Measurements from ENCODE around the gene CCDC106.
A peak's percentile ranks its signal among the peaks of the same experiment; 100 is the strongest.

Gene CCDC106

GRCh38 chr19:55669418-55670279 lies 21.6 kb downstream of the CCDC106 start:
- Histone ChIP-seq H3K36me3 (ENCODE audit: insufficient read depth, low read length) (peaks cover 74% of the 10 kb centered on the region), H3K9ac (ENCODE audit: insufficient read length) (no peak overlapping the region), H3K27ac (no peak overlapping the region), H3K9me3 (ENCODE audit: low read depth, low read length) (no peaks in the 10 kb centered on the region), H3K4me3 (no peak overlapping the region)
- DNase-seq (ENCODE audit: low read depth, low spot score): no peak
- no peak for TF ChIP-seq EZH2 (IDR thresholded peaks at IDR 0.05)
- TF ChIP-seq FOXP2 (optimal IDR thresholded peaks at IDR 0.05; ENCODE audit: control extremely low read depth, extremely low read length, insufficient read depth): no peak
- no peak for TF ChIP-seq POLR2AphosphoS5 (IDR thresholded peaks at IDR 0.05; ENCODE audit: borderline replicate concordance, low read depth, low read length)

GRCh38 chr19:55670280-55671053 lies 22.5 kb downstream of the CCDC106 start:
- no peak for TF ChIP-seq POLR2AphosphoS5 (IDR thresholded peaks at IDR 0.05; ENCODE audit: borderline replicate concordance, low read depth, low read length)
- no peak for TF ChIP-seq EZH2 (IDR thresholded peaks at IDR 0.05)
- no peak for TF ChIP-seq FOXP2 (optimal IDR thresholded peaks at IDR 0.05; ENCODE audit: control extremely low read depth, extremely low read length, insufficient read depth)
- no peak overlapping the region for H3K4me3 ChIP-seq
- H3K27ac ChIP-seq: no peak overlapping the region
- peaks cover 69% of the 10 kb centered on the region for H3K36me3 ChIP-seq (ENCODE audit: insufficient read depth, low read length)
- H3K9me3 ChIP-seq (ENCODE audit: low read depth, low read length): no peaks in the 10 kb centered on the region
- no peak overlapping the region for H3K9ac ChIP-seq (ENCODE audit: insufficient read length)
- DNase-seq (ENCODE audit: low read depth, low spot score): no peak

DNA sequence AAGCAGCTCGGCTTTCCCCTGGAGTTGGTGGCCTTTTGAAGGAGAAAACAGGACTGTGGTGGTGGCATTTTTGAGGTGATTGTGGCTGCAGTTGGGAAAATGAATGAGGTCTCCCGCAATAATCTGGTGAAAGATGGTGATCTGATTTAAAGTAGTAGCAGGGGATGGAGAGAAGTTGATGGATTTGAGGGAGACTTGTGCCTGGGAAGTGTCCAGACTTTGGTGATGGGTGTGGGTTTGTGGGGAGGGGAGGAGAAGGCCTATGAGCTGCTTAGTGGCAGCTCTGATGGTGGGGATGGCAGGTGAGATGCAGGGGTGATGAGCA lies 23.0 kb downstream of the CCDC106 start:
- peaks cover 66% of the 10 kb centered on the region for H3K36me3 ChIP-seq (ENCODE audit: insufficient read depth, low read length)
- no peak for TF ChIP-seq POLR2AphosphoS5 (IDR thresholded peaks at IDR 0.05; ENCODE audit: borderline replicate concordance, low read depth, low read length)
- no peaks in the 10 kb centered on the region for H3K9me3 ChIP-seq (ENCODE audit: low read depth, low read length)
- H3K4me3 ChIP-seq: no peak overlapping the region
- no peak for DNase-seq (ENCODE audit: low read depth, low spot score)
- no peak overlapping the region for H3K27ac ChIP-seq
- H3K9ac ChIP-seq (ENCODE audit: insufficient read length): no peak overlapping the region

DNA sequence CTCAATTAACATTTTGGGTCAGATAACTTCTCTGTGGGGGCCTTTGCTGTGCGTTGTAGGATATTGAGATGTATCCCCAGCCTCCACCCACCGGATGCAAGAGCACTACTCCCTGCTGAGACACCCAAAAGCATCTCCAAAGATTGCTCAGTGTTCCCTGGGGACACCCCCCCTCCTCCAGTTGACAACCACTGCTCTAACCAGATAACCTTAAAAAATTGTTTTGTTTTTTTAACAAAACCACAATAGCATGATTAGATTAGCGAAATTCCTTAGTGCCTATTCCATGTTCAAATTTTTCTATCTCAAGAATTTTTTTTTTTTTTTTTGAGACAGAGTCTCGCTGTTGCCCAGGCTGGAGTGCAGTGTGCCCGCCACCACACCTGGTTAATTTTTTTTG lies 24.4 kb downstream of the CCDC106 start:
- H3K4me3 ChIP-seq: peak overlapping the region; percentile 4; the same call in 1 of the 2 replicates
- peak overlapping the region; percentile 85 for H3K27ac ChIP-seq
- H3K36me3 ChIP-seq (ENCODE audit: insufficient read depth, low read length): peaks cover 57% of the 10 kb centered on the region
- no peak for TF ChIP-seq FOXP2 (optimal IDR thresholded peaks at IDR 0.05; ENCODE audit: control extremely low read depth, extremely low read length, insufficient read depth)
- no peak for TF ChIP-seq EZH2 (IDR thresholded peaks at IDR 0.05)
- TF ChIP-seq POLR2AphosphoS5 (IDR thresholded peaks at IDR 0.05; ENCODE audit: borderline replicate concordance, low read depth, low read length): no peak
- no peaks in the 10 kb centered on the region for H3K9me3 ChIP-seq (ENCODE audit: low read depth, low read length)
- DNase-seq (ENCODE audit: low read depth, low spot score): no peak
- H3K9ac ChIP-seq (ENCODE audit: insufficient read length): no peak overlapping the region

DNA sequence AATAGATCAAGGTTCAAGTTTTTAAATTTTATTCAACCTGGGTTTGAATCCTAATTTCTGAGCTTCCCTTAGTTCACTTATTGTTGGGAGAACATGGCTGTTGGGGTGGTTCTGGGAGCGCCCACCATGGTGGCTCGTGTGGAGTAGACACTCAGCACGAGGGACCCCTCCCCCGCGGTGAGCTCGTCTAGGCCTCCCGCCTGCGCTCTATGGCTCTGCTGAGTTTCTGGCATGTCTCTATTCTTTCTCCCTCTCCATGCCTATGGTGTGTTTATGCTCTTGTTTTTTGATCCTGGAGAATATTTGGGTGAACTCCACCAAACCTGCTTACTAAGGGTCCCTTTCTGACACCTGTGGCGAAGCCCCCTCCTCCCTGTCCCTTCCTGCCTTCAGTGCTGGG lies 25.5 kb downstream of the CCDC106 start:
- TF ChIP-seq POLR2AphosphoS5 (IDR thresholded peaks at IDR 0.05; ENCODE audit: borderline replicate concordance, low read depth, low read length) (no peak), EZH2 (IDR thresholded peaks at IDR 0.05) (no peak), FOXP2 (optimal IDR thresholded peaks at IDR 0.05; ENCODE audit: control extremely low read depth, extremely low read length, insufficient read depth) (no peak)
- peaks cover 57% of the 10 kb centered on the region for H3K36me3 ChIP-seq (ENCODE audit: insufficient read depth, low read length)
- no peaks in the 10 kb centered on the region for H3K9me3 ChIP-seq (ENCODE audit: low read depth, low read length)
- H3K4me3 ChIP-seq: peak overlapping the region; percentile 40; the same call in 1 of the 2 replicates
- DNase-seq (ENCODE audit: low read depth, low spot score): no peak
- peak overlapping the region; percentile 85 for H3K27ac ChIP-seq
- peak overlapping the region; percentile 37 for H3K9ac ChIP-seq (ENCODE audit: insufficient read length)

- Histone ChIP-seq H3K9ac (ENCODE audit: insufficient read length) (peak overlapping the region; percentile 37), H3K9me3 (ENCODE audit: low read depth, low read length) (no peaks in the 10 kb centered on the region), H3K36me3 (ENCODE audit: insufficient read depth, low read length) (peaks cover 57% of the 10 kb centered on the region), H3K4me3 (peak overlapping the region; percentile 84; the same call in 1 of the 2 replicates), H3K27ac (peak overlapping the region; percentile 85)
- TF ChIP-seq EZH2 (IDR thresholded peaks at IDR 0.05) (no peak), FOXP2 (optimal IDR thresholded peaks at IDR 0.05; ENCODE audit: control extremely low read depth, extremely low read length, insufficient read depth) (no peak), POLR2AphosphoS5 (IDR thresholded peaks at IDR 0.05; ENCODE audit: borderline replicate concordance, low read depth, low read length) (no peak)
- DNase-seq (ENCODE audit: low read depth, low spot score): no peak
Measured at GRCh38 chr19:55673889-55674288, 25.9 kb downstream of the CCDC106 start.

DNA sequence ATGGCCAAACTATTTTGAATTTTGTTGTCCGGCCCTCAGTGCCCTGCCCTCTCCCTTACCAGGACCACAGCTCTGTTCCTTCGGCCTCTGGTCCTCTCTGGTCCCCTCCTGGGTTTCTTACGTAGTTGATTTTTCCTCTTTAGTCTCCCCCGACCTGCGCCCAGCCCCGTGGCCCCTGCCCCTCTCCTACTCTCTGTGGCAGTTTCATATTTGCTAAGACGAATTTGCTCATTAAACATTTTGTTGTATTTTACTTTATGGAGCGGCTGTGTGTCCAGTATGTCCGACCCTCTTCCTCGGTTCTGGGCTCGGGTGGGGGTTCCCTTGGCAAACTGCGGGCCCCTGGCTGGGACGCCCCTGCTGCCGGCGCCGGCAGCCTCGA lies 26.4 kb downstream of the CCDC106 start:
- peaks cover 57% of the 10 kb centered on the region for H3K36me3 ChIP-seq (ENCODE audit: insufficient read depth, low read length)
- H3K4me3 ChIP-seq: peak overlapping the region; percentile 84
- no peak for DNase-seq (ENCODE audit: low read depth, low spot score)
- peak overlapping the region; percentile 79 for H3K9ac ChIP-seq (ENCODE audit: insufficient read length)
- peak overlapping the region; percentile 81 for H3K27ac ChIP-seq
- TF ChIP-seq EZH2 (IDR thresholded peaks at IDR 0.05) (no peak), POLR2AphosphoS5 (IDR thresholded peaks at IDR 0.05; ENCODE audit: borderline replicate concordance, low read depth, low read length) (no peak), FOXP2 (optimal IDR thresholded peaks at IDR 0.05; ENCODE audit: control extremely low read depth, extremely low read length, insufficient read depth) (no peak)
- no peaks in the 10 kb centered on the region for H3K9me3 ChIP-seq (ENCODE audit: low read depth, low read length)

DNA sequence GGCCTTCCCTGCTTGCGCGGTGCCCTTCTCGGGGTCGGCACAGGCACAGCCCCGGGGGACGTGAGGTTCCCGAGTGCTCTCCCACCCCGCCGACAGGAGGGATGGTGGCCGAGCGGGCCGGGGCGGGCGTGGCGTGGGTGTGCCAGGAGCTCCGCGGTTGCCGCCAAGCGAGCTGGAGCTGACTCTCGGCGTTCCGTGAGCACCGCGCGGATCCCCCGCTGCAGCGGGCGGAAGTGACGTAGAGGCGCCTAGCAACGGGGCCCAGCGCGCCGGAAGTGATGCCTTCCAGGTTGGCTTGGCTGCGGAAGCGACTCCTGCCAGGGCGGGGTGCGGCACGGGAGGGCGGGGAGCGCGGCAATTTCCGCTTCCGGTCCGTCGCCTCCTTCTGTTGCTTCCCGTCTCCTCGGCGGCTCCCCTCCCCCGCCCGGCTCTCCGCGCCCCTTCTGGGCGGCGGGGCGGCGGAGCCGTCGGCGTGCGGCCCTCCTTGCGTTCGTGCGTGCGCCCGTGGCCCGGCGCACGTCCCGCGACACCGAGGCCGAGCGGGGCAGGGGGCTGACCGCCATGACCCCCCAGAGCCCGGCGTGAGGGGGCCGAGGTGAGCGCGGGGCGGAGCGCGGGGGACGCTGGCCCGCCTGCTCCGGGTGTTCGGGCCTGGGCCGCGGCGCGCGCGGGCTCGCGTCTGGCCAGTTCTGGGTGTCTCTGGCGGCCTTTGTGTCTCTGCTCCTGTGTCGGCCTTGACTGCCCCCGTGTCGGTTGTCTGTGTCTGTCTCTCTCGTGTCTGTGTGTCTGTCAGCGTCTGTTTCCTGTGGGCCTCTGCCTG lies 27.0 kb downstream of the CCDC106 start, which contains the start of gene EPN1:
EPN1 (plus strand) TSS at position 386 of the 820 bp plus-strand sequence. CDS start 3,402 bp downstream, outside the sequence.
- Histone ChIP-seq H3K9ac (ENCODE audit: insufficient read length) (peak within 1 kb of the TSS; percentile 88), H3K27ac (peak within 1 kb of the TSS; percentile 81)

More for the DNA sequence above, 27.0 kb downstream of the CCDC106 start, which contains the start of gene EPN1:
- peaks cover 56% of the 10 kb centered on the region for H3K36me3 ChIP-seq (ENCODE audit: insufficient read depth, low read length)
- peak; percentile 66 for DNase-seq (ENCODE audit: low read depth, low spot score)
- no peaks in the 10 kb centered on the region for H3K9me3 ChIP-seq (ENCODE audit: low read depth, low read length)
- H3K4me3 ChIP-seq: peak within 1 kb of the TSS; percentile 84
- TF ChIP-seq EZH2 (IDR thresholded peaks at IDR 0.05): no peak
- peak; percentile 89 for TF ChIP-seq POLR2AphosphoS5 (IDR thresholded peaks at IDR 0.05; ENCODE audit: borderline replicate concordance, low read depth, low read length)
